ENCODE measurements around the gene SHANK1.

DNA sequence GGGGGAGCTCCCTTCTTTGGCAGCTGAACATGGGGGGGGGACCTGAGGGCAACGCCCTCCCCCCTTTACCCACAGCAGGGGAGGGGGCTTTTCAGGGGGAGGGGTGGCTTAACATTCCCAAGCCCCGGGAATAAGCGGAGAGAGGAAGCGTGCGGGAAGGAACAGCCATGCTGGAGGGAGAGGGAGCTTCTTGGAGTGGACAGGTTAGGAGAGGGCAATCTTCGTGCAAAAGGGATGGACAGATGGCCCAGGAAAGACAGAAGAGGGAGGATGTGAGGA is 59.6 kb downstream of the SHANK1 start:
- TF ChIP-seq, protein P1, sequence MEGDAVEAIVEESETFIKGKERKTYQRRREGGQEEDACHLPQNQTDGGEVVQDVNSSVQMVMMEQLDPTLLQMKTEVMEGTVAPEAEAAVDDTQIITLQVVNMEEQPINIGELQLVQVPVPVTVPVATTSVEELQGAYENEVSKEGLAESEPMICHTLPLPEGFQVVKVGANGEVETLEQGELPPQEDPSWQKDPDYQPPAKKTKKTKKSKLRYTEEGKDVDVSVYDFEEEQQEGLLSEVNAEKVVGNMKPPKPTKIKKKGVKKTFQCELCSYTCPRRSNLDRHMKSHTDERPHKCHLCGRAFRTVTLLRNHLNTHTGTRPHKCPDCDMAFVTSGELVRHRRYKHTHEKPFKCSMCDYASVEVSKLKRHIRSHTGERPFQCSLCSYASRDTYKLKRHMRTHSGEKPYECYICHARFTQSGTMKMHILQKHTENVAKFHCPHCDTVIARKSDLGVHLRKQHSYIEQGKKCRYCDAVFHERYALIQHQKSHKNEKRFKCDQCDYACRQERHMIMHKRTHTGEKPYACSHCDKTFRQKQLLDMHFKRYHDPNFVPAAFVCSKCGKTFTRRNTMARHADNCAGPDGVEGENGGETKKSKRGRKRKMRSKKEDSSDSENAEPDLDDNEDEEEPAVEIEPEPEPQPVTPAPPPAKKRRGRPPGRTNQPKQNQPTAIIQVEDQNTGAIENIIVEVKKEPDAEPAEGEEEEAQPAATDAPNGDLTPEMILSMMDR (IDR thresholded peaks at IDR 0.05; ENCODE audit: extremely low read depth in 1 of 2, insufficient read depth in 1 of 2, low read depth in 1 of 2, low read length in 2 of 2), result no peak
- TF ChIP-seq EZH2 (IDR thresholded peaks at IDR 0.05; ENCODE audit: borderline replicate concordance, low read depth, low read length, severe bottlenecking) (no peak), POLR2AphosphoS5 (IDR thresholded peaks at IDR 0.05; ENCODE audit: insufficient read depth, low read depth, low read length) (no peak), FOS (IDR thresholded peaks at IDR 0.05; ENCODE audit: borderline replicate concordance, insufficient read depth, low read length) (no peak), POLR2A (IDR thresholded peaks at IDR 0.05; ENCODE audit: low read depth, low read length) (no peak), MYC (IDR thresholded peaks at IDR 0.05; ENCODE audit: low read depth, low read length) (no peak), GATA2 (IDR thresholded peaks at IDR 0.05; ENCODE audit: insufficient read depth, insufficient read length, low read depth, low read length) (no peak), JUN (IDR thresholded peaks at IDR 0.05; ENCODE audit: borderline replicate concordance, insufficient read depth, insufficient read length, low read depth) (no peak)
- TF ChIP-seq, protein P2, sequence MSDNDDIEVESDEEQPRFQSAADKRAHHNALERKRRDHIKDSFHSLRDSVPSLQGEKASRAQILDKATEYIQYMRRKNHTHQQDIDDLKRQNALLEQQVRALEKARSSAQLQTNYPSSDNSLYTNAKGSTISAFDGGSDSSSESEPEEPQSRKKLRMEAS (IDR thresholded peaks at IDR 0.05; ENCODE audit: insufficient read depth, insufficient read length), result no peak

All from endothelial cell of umbilical vein (primary cell).